HEK293 (cell line): ENCODE measurements around the gene UBE2M.

ENCODE experiments used
- CTCF ChIA-PET: fragments of 350-600 bp; formaldehyde crosslinking; extraction: SDS; loops from one replicate; lab custom pipeline; 2021; ENCODE audit warnings: antibody characterized with exemption; lab: Yijun Ruan, JAX
- POLR2A ChIA-PET: fragments of 300-600 bp; formaldehyde crosslinking; extraction: SDS; loops from one replicate; lab custom pipeline; 2020; ENCODE audit warnings: antibody characterized with exemption, inconsistent platforms; lab: Yijun Ruan, JAX
- H3K27ac ChIP-seq: fragments of 200-500 bp; sonication (Bioruptor generic); 2 replicates; pipeline ENCODE4 v1.5.1; 2014; ENCODE audit warnings: low read depth, low read length, control low read depth, inconsistent platforms; ENCODE audit errors: extremely low read depth
- H3K36me3 ChIP-seq, 2 experiments: fragments of 200-500 bp in 1 of 2; sonication (Bioruptor generic) in 1 of 2; 1 replicate in 1 of 2; 2 replicates in 1 of 2; pipeline ENCODE4 v1.5.1; 2014 to 2017; ENCODE audit warnings: inconsistent platforms in 2 of 2, low read length in 2 of 2; ENCODE audit not compliant: control insufficient read depth in 2 of 2, insufficient read depth in 1 of 2
- H3K4me1 ChIP-seq: fragments of 200-500 bp; sonication (Bioruptor generic); 2 replicates; pipeline ENCODE4 v1.5.1; 2014; ENCODE audit warnings: mild to moderate bottlenecking, low read length, inconsistent platforms; ENCODE audit not compliant: control insufficient read depth, insufficient read depth
- H3K4me3 ChIP-seq: 2 replicates; pipeline ENCODE4 v1.5.1; 2011; ENCODE audit warnings: low read depth, mild to moderate bottlenecking, control low read depth, low read length, moderate library complexity
- H3K9me3 ChIP-seq: fragments of 200-500 bp; sonication (Bioruptor generic); 2 replicates; pipeline ENCODE4 v1.5.1; 2014; ENCODE audit warnings: low read depth, low read length, inconsistent platforms; ENCODE audit not compliant: control insufficient read depth, insufficient read depth
- BCL11B ChIP-seq: fragments of 450-650 bp; formaldehyde crosslinking; IDR thresholded peaks from 2 replicates; pipeline ENCODE4 v1.5.1; 2016; ENCODE audit warnings: low read depth, missing biosample characterization, missing genetic modification characterization
- IKZF3 ChIP-seq: fragments of 450-650 bp; IDR thresholded peaks from 2 replicates; pipeline ENCODE4 v1.5.0; 2018; ENCODE audit warnings: missing biosample characterization, mild to moderate bottlenecking, missing genetic modification characterization, moderate library complexity
- SP2 ChIP-seq: fragments of 450-650 bp; formaldehyde crosslinking; IDR thresholded peaks from 2 replicates; pipeline ENCODE4 v1.5.1; 2016; ENCODE audit warnings: missing biosample characterization, missing genetic modification characterization
- ZNF121 ChIP-seq: fragments of 450-650 bp; formaldehyde crosslinking; IDR thresholded peaks from 2 replicates; pipeline ENCODE4 v1.5.1; 2016; ENCODE audit warnings: missing biosample characterization, missing genetic modification characterization
- ZNF24 ChIP-seq: fragments of 450-650 bp; formaldehyde crosslinking; IDR thresholded peaks from 2 replicates; pipeline ENCODE4 v1.5.1; 2016; ENCODE audit warnings: missing biosample characterization, missing genetic modification characterization
- ZNF292 ChIP-seq: fragments of 450-650 bp; formaldehyde crosslinking; IDR thresholded peaks from 2 replicates; pipeline ENCODE4 v1.5.1; 2016; ENCODE audit warnings: low read depth, missing biosample characterization, missing genetic modification characterization, borderline replicate concordance
- ZNF544 ChIP-seq: fragments of 450-650 bp; formaldehyde crosslinking; IDR thresholded peaks from 2 replicates; pipeline ENCODE4 v1.5.0; 2017; ENCODE audit warnings: missing biosample characterization, missing genetic modification characterization
- ZNF585B ChIP-seq: fragments of 450-650 bp; formaldehyde crosslinking; IDR thresholded peaks from 2 replicates; pipeline ENCODE4 v1.5.1; 2016; ENCODE audit warnings: missing biosample characterization, missing genetic modification characterization
- ZSCAN16 ChIP-seq: fragments of 450-650 bp; formaldehyde crosslinking; IDR thresholded peaks from 2 replicates; pipeline ENCODE4 v1.5.1; 2016; ENCODE audit warnings: missing biosample characterization, missing genetic modification characterization
- TF ChIP-seq, protein P1 (sequence below): fragments of 450-650 bp; formaldehyde crosslinking; IDR thresholded peaks from 2 replicates; pipeline ENCODE4 v1.5.1; 2016; ENCODE audit warnings: missing biosample characterization, missing genetic modification characterization
- TF ChIP-seq, protein P2 (sequence below): fragments of 450-650 bp; formaldehyde crosslinking; conservative IDR thresholded peaks from 2 replicates; pipeline ENCODE4 v1.5.1; 2016; ENCODE audit warnings: low read depth, missing biosample characterization, missing genetic modification characterization

The UBE2M gene

DNA sequence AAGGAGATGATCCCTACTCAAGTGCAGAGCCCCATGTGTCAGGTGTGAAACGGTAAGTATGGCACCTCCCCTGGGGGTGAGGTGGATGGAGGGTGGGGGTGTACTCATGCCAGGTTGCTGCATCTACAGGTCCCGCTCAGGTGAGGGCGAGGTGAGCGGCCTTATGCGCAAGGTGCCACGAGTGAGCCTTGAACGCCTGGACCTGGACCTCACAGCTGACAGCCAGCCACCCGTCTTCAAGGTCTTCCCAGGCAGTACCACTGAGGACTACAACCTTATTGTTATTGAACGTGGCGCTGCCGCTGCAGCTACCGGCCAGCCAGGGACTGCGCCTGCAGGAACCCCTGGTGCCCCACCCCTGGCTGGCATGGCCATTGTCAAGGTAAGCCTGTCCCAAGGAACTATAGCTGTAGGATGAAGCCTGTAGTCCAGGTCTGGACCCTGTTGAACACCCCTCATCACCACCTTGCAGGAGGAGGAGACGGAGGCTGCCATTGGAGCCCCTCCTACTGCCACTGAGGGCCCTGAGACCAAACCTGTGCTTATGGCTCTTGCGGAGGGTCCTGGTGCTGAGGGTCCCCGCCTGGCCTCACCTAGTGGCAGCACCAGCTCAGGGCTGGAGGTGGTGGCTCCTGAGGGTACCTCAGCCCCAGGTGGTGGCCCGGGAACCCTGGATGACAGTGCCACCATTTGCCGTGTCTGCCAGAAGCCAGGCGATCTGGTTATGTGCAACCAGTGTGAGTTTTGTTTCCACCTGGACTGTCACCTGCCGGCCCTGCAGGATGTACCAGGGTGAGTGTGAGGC lies 9.3 kb downstream of the UBE2M start:
- H3K36me3 ChIP-seq, result peaks cover 40 to 89% of the 10 kb centered on the region in 2 experiments
- ChIA-PET CTCF (no interaction called here), POLR2A (interaction anchor here (0.7 to 2.4 kb wide), 3 partner anchors 10 to 29 kb away, joined by 3 to 7 read pairs (median 4); partner anchors contain the start of genes UBE2M and ZBTB45)

DNA sequence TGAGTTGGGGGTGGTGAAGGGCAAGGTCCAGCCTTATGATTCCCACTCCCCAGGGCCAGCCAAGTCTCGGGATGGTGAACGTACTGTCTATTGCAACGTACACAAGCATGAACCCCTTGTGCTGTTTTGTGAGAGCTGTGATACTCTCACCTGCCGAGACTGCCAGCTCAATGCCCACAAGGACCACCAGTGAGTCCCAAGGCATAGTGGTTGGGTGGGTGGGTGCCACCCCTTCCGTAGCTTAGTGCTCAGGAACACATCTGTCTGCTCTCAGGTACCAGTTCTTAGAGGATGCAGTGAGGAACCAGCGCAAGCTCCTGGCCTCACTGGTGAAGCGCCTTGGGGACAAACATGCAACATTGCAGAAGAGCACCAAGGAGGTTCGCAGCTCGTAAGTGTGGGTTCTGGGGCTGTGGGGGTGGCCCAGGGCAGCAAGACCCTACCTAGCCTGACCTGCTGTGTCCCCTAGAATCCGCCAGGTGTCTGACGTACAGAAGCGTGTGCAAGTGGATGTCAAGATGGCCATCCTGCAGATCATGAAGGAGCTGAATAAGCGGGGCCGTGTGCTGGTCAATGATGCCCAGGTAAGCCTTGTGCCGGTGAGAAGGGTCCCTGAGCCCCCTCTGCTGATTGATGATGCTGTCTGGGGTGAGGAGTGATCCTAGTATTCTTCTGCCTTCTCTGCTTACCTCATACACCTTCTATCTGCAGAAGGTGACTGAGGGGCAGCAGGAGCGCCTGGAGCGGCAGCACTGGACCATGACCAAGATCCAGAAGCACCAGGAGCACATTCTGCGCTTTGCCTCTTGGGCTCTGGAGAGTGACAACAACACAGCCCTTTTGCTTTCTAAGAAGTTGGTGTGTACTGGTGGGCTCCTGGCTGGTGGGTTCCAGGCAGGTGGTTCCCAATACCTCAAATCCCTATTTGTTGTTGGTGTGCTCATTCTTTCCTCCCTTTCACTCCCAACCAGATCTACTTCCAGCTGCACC lies 10.8 kb downstream of the UBE2M start:
- ChIA-PET POLR2A (interaction anchor here (2.4 to 4.4 kb wide), 2 partner anchors 11 to 28 kb away, joined by 7 to 62 read pairs; partner anchors contain the start of genes UBE2M and ZBTB45), CTCF (interaction anchor here (1.1 to 1.7 kb wide), 2 partner anchors 25 to 28 kb away, joined by 3 to 9 read pairs; partner anchors contain the start of gene ZBTB45)
- TF ChIP-seq ZNF292 (tag by site-specific recombination) (no peak), ZNF121 (tag by site-specific recombination) (peak; percentile 28; the same call in 1 of the 2 replicates)
- peaks cover 13% of the 10 kb centered on the region for H3K4me1 ChIP-seq
- no peaks in the 10 kb centered on the region for H3K9me3 ChIP-seq
- peak overlapping the region; percentile 42; the same call in 1 of the 2 replicates for H3K27ac ChIP-seq
- peak overlapping the region; percentile 7; the same call in 1 of the 2 replicates for H3K4me3 ChIP-seq
- H3K36me3 ChIP-seq, result peaks cover 31 to 78% of the 10 kb centered on the region in 2 experiments

More for the DNA sequence above, 9.3 kb downstream of the UBE2M start:
- Histone ChIP-seq H3K9me3 (no peaks in the 10 kb centered on the region), H3K27ac (no peak overlapping the region), H3K4me3 (no peak overlapping the region)
- no peak for TF ChIP-seq SP2
- TF ChIP-seq, protein P1, sequence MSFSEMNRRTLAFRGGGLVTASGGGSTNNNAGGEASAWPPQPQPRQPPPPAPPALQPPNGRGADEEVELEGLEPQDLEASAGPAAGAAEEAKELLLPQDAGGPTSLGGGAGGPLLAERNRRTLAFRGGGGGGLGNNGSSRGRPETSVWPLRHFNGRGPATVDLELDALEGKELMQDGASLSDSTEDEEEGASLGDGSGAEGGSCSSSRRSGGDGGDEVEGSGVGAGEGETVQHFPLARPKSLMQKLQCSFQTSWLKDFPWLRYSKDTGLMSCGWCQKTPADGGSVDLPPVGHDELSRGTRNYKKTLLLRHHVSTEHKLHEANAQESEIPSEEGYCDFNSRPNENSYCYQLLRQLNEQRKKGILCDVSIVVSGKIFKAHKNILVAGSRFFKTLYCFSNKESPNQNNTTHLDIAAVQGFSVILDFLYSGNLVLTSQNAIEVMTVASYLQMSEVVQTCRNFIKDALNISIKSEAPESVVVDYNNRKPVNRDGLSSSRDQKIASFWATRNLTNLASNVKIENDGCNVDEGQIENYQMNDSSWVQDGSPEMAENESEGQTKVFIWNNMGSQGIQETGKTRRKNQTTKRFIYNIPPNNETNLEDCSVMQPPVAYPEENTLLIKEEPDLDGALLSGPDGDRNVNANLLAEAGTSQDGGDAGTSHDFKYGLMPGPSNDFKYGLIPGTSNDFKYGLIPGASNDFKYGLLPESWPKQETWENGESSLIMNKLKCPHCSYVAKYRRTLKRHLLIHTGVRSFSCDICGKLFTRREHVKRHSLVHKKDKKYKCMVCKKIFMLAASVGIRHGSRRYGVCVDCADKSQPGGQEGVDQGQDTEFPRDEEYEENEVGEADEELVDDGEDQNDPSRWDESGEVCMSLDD (tag by site-specific recombination), result no peak
- TF ChIP-seq ZNF585B (tag by site-specific recombination), result no peak
- no peak for TF ChIP-seq ZSCAN16 (tag by site-specific recombination)
- TF ChIP-seq ZNF544, result no peak
- no peak for TF ChIP-seq IKZF3 (tag by site-specific recombination)
- TF ChIP-seq, all 188 proteins: peak for 0
- peaks cover 15% of the 10 kb centered on the region for H3K4me1 ChIP-seq

DNA sequence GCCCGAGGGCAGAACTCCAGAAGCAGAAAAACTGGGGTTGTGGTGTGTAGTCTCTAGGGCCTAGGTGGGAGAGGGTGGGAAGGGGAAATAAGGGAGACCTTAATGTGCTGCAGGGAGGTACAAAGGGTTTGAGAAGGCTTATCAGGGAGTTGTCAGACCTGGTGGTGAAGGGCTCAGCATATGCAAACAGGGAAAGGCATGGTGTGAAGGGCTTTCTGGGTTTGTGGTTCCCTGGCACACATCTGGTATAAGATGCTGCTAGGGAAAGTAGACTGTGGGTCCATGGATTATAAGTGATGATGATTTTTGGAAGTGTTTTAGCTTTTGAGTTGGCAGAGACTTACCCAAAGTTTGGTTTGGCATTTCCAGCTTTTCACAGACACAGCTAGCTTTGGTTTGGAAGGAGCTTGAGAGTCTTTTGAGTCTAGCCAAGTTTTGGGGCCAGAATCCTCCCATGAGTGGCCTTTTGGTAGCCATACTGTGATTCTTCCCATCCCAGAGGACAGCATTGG lies 12.3 kb downstream of the UBE2M start:
- TF ChIP-seq, protein P2, sequence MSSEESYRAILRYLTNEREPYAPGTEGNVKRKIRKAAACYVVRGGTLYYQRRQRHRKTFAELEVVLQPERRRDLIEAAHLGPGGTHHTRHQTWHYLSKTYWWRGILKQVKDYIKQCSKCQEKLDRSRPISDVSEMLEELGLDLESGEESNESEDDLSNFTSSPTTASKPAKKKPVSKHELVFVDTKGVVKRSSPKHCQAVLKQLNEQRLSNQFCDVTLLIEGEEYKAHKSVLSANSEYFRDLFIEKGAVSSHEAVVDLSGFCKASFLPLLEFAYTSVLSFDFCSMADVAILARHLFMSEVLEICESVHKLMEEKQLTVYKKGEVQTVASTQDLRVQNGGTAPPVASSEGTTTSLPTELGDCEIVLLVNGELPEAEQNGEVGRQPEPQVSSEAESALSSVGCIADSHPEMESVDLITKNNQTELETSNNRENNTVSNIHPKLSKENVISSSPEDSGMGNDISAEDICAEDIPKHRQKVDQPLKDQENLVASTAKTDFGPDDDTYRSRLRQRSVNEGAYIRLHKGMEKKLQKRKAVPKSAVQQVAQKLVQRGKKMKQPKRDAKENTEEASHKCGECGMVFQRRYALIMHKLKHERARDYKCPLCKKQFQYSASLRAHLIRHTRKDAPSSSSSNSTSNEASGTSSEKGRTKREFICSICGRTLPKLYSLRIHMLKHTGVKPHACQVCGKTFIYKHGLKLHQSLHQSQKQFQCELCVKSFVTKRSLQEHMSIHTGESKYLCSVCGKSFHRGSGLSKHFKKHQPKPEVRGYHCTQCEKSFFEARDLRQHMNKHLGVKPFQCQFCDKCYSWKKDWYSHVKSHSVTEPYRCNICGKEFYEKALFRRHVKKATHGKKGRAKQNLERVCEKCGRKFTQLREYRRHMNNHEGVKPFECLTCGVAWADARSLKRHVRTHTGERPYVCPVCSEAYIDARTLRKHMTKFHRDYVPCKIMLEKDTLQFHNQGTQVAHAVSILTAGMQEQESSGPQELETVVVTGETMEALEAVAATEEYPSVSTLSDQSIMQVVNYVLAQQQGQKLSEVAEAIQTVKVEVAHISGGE (tag by site-specific recombination), result 0 out of 2 replicates have a peak, but pooled peaks have one; percentile 20
- TF ChIP-seq ZNF24 (tag by site-specific recombination) (no peak), BCL11B (tag by site-specific recombination) (no peak)
- ChIA-PET CTCF (interaction anchor here (0.9 to 1.7 kb wide), 2 partner anchors 26 to 35 kb away, joined by 3 to 9 read pairs; partner anchors contain the start of gene ZBTB45), POLR2A (interaction anchor here (0.6 to 4.4 kb wide), 6 partner anchors 8 to 327 kb away, joined by 3 to 128 read pairs (median 10); partner anchors contain the start of genes CHMP2A, UBE2M, ZBTB45 and ZNF497)
- H3K27ac ChIP-seq, result peak overlapping the region; percentile 99
- H3K36me3 ChIP-seq, result peaks cover 18 to 62% of the 10 kb centered on the region in 2 experiments
- H3K9me3 ChIP-seq, result no peaks in the 10 kb centered on the region
- H3K4me1 ChIP-seq, result peaks cover 13% of the 10 kb centered on the region
- peak overlapping the region; percentile 67 for H3K4me3 ChIP-seq
